Testis (tissue), 3 donors: ENCODE results near the gene BBLN. TPM values are rescaled to one million over a fixed set of nuclear protein-coding genes. Genes with fewer than 3 reads are reported as not detected.

ENCODE experiments used
- DNase-seq: peaks from one replicate; pipeline ENCODE4 v3.0.0-alpha.2; 2019
- H3K27ac ChIP-seq, 2 donors: fragments of 200-600 bp; sonication (generic); one replicate each; pipeline ENCODE4 v1.5.1; 2019
- H3K27me3 ChIP-seq: fragments of 200-600 bp; sonication (generic); one replicate; pipeline ENCODE4 v1.5.1; 2019
- H3K36me3 ChIP-seq: fragments of 200-600 bp; sonication (generic); one replicate; pipeline ENCODE4 v1.5.1; 2017; ENCODE audit warnings: low read depth; ENCODE audit errors: missing control alignments
- H3K4me1 ChIP-seq: fragments of 200-600 bp; sonication (generic); one replicate; pipeline ENCODE4 v1.5.1; 2019
- H3K4me3 ChIP-seq, 2 donors: fragments of 200-600 bp; sonication (generic); one replicate each; pipeline ENCODE4 v1.5.1; 2017 to 2019
- H3K9me3 ChIP-seq: fragments of 200-600 bp; sonication (generic); one replicate; pipeline ENCODE4 v1.5.1; 2017
- POLR2A ChIP-seq: fragments of 450-650 bp; IDR thresholded peaks from one replicate; pipeline ENCODE4 v1.6.1; 2017; ENCODE audit warnings: antibody characterized with exemption, mild to moderate bottlenecking, moderate library complexity
- WGBS, 2 donors: methylation state at CpG; one replicate each; pipeline ENCODE4 v1.1.5; 2018; 5-methylcytosine and 5-hydroxymethylcytosine counted together
- intact Hi-C: fragments of 100-400 bp; cut with DNase I; formaldehyde crosslinking; loops from one replicate; pipeline ENCODE4 v1.15.1; 2023; ENCODE audit warnings: low total_unique reads
- polyA plus RNA-seq: library from polyadenylated mRNA; stranded (reverse); fragments of 350-450 nt; fragmentation: Illumina TruSeq; extraction: RNeasy Lipid Tissue Mini Kit (QIAGEN cat#74804); gene quantifications from one replicate; pipeline ENCODE4 v1.2.3, GENCODE V29; 2014; ENCODE audit warnings: low read depth, low replicate concordance; ENCODE audit not compliant: insufficient read depth
- total RNA-seq, 2 donors: library from RNA; depleted of rRNA; stranded (reverse); fragments of >200 nt; gene quantifications; one replicate each; pipeline ENCODE4 v1.2.3, GENCODE V29; 2016
- TF ChIP-seq, protein P1 (sequence below), 3 experiments: fragments of 450-650 bp in 2 of 3; fragments of 200-600 bp in 1 of 3; sonication (generic) in 1 of 3; IDR thresholded peaks; one replicate each; pipeline ENCODE4 v1.5.1; 2016 to 2019; ENCODE audit warnings: antibody characterized with exemption in 3 of 3, mild to moderate bottlenecking in 2 of 3, moderate library complexity in 1 of 3

BBLN gene
- total and polyA plus RNA-seq, 3 donors from 2014 or later, result 56.9 to 225 (median 219) TPM

DNA sequence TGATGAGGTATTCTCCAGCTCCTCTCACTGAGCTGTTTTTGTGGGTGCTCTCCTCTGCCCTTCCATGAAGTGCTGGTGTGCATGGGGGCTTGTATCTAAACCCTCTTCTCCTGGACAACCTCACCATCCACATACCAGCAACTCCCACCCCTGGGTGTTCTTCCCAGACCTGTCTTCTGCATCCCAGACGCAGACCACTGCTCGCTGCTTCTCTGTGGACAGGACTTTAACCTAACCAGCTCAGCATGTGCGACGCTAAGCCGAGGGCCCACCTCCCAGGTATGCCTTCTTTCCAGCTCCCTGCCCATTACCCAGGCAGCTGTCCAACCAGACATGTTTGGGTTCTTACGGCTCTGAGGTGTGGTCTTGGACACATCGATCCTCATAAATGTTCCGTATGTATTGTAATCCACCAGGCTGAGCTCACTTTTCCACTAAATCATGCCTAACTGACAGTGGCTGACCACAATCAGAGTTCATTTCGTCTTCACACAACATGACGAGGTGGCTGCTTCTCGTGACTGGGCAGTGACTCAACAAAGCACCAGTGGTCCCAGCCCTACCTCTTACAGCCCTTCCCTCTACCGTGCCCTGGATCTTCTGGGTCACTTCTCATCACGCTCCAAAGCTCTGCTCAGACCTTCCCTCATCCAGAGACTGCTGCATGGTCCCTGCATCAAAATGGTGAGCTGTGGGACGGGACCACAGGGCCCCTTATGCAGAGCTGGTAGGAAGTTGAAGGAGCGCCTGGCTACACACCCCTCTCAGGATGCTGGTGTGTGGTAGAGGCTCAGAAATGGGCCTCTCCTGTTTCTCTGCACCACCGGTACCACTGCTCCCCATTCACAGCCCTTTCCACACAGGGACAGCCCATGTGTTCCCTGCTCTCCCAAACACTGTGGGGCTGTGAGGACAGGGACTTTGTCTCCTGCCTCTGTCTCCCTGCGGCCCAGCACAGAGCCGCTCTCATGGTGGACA is 23.0 kb upstream of the BBLN start:
- Histone ChIP-seq H3K9me3 (no peaks in the 10 kb centered on the region), H3K27ac (no peak overlapping the region), H3K4me3 (no peak overlapping the region), H3K36me3 (no peaks in the 10 kb centered on the region), H3K27me3 (no peaks in the 10 kb centered on the region), H3K4me1 (no peaks in the 10 kb centered on the region)
- TF ChIP-seq POLR2A, result no peak
- TF ChIP-seq, protein P1, sequence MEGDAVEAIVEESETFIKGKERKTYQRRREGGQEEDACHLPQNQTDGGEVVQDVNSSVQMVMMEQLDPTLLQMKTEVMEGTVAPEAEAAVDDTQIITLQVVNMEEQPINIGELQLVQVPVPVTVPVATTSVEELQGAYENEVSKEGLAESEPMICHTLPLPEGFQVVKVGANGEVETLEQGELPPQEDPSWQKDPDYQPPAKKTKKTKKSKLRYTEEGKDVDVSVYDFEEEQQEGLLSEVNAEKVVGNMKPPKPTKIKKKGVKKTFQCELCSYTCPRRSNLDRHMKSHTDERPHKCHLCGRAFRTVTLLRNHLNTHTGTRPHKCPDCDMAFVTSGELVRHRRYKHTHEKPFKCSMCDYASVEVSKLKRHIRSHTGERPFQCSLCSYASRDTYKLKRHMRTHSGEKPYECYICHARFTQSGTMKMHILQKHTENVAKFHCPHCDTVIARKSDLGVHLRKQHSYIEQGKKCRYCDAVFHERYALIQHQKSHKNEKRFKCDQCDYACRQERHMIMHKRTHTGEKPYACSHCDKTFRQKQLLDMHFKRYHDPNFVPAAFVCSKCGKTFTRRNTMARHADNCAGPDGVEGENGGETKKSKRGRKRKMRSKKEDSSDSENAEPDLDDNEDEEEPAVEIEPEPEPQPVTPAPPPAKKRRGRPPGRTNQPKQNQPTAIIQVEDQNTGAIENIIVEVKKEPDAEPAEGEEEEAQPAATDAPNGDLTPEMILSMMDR (IDR thresholded peaks at IDR 0.05), result no peak
- DNase-seq, result no peak
- WGBS, 2 donors, result 88 to 96% methylated on average over 16 to 18 of the region's 18 CpGs
- intact Hi-C loops, result no loop called here

DNA sequence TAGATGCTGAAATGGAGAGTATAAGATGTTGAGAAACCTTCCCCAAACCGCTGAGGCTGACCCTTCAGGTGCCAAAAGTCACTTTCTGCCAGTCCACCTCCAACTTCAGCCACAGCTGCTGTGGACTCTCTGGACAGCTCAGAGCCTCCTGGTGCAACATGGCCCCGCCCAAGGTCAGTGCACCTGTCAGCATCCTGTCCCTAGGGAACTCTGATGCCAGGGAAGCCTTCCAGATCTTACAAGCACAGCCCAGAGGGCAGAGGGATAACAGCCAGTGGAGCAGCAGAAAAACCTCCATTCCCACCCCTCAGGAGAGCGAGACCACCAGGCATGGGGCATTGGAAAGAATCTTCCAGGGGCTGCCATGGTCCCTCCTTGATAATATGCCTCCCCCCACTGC is 22.1 kb upstream of the BBLN start:
- H3K36me3 ChIP-seq, result no peaks in the 10 kb centered on the region
- intact Hi-C loops, result no loop called here
- WGBS, 2 donors, result 69 to 81% methylated on average over 2 to 3 of the region's 3 CpGs

DNA sequence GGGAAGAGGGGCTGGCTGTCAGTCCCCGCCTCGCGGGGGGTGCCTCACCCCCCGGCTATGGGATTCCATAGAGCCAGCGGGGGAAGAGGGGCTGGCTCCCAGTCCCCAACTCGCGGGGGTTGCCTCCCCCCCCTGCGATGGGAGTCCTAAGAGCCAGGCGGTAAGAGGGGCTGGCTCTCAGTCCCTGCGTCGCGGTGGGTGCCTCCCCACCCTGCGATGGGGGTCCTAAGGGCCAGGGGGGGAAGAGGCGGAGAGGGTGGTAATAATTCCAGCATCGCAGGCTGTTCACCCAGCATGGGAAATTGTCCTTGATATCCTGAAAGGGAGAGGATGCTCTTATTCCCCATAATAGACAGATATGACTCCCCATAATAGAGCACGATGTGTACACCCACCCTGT is 20.4 kb upstream of the BBLN start:
- Histone ChIP-seq H3K27ac (no peak overlapping the region), H3K36me3 (no peaks in the 10 kb centered on the region), H3K9me3 (no peaks in the 10 kb centered on the region), H3K4me3 (no peak overlapping the region), H3K4me1 (no peaks in the 10 kb centered on the region), H3K27me3 (no peaks in the 10 kb centered on the region)
- intact Hi-C loops, result no loop called here
- 79 to 97% methylated on average over 3 to 8 of the region's 16 CpGs for WGBS, 2 donors
- no peak for DNase-seq
- no peak for TF ChIP-seq POLR2A
- TF ChIP-seq, protein P1 (IDR thresholded peaks at IDR 0.05), result no peak

More for the DNA sequence above, 22.1 kb upstream of the BBLN start:
- H3K27me3 ChIP-seq, result no peaks in the 10 kb centered on the region
- DNase-seq, result no peak
- H3K4me3 ChIP-seq, result no peak overlapping the region
- no peak for TF ChIP-seq POLR2A
- TF ChIP-seq, protein P1 (IDR thresholded peaks at IDR 0.05), result no peak
- H3K4me1 ChIP-seq, result no peaks in the 10 kb centered on the region
- no peak overlapping the region for H3K27ac ChIP-seq
- no peaks in the 10 kb centered on the region for H3K9me3 ChIP-seq

DNA sequence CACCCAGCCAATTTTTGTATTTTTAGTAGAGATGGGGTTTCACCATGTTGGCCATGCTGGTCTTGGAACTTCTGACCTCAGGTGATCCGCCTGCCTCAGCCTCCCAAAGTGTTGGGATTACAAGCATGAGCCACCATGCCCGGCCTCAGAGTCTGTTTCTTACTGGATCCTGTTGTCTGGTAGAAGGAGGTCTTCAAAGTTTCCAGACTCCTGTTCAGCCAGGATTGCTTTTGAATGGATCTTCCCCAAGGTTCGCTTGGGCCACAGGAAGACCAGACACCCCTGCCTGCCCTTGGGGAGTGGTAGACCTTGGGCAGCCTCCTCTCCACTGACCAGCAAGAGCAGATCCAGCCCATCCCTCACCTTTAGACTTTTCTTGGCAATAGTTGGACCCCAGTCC is 18.5 kb upstream of the BBLN start:
- Histone ChIP-seq H3K27me3 (no peaks in the 10 kb centered on the region), H3K9me3 (no peaks in the 10 kb centered on the region), H3K36me3 (no peaks in the 10 kb centered on the region), H3K27ac (no peak overlapping the region), H3K4me3 (no peak overlapping the region), H3K4me1 (no peaks in the 10 kb centered on the region)
- intact Hi-C loops, result no loop called here
- TF ChIP-seq, protein P1 (IDR thresholded peaks at IDR 0.05), result no peak
- TF ChIP-seq POLR2A, result no peak
- no peak for DNase-seq
- WGBS, 2 donors, result 94 to 98% methylated on average over 2 to 3 of the region's 3 CpGs
